Kidney glomerular epithelial cell (primary cell): Measurements from ENCODE around the gene SLC17A5.
"Not testable (repeated sequence)": the region's sequence is repeated elsewhere in the genome, so short reads cannot be mapped to it uniquely, and the experiment has no call there.

ENCODE experiments used
- DNase-seq: peaks from one replicate; lab custom pipeline; 2025; lab: John Stamatoyannopoulos, UW

SLC17A5 gene

DNA sequence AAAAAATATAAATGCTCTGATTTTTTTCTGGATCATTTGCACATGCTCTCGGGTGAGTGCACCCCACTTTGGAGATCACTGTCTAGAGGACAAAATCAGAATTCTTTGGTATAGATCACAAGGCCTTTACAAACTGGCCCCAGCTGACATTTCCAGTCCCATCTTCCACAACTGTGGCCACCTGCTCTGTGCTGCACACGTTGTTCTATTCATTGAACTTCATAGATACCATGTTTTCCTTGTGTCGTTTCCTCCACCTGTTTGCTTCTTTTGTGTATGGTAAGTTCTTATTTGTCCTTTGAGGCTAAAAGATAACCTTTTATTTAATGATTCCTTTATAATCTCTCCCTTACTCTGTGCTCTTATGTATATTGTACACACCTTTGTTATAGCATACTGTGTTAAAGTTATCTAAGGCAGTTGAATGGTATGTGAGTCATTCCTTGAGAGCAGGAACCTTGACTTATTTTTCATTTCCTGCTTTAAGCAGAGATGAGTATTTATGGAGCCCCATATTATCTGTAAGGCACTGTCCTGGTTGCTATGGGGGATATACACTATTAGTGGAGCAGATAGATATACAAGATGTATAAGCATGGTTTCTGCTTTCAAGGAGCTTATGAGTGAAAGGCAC lies 12.0 kb upstream of the SLC17A5 start:
- DNase-seq = no peak

DNA sequence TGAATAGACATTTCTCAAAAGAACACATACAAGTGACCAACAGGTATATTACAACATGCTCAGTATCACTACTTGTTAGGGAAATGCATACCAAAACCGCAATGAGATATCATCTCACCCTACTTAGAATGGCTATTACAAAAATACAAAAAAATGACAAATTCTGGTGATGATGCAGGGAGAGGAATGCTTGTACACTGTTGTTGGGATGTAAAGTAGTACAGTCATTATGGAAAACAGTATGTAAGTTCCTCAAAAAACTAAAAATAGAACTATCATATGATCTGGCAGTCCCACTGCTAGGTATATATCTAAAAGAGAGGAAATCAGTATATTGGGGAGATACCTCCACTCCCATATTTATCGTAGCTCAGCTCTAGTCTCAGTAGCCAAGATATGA lies 10.9 kb upstream of the SLC17A5 start:
- no peak for DNase-seq

DNA sequence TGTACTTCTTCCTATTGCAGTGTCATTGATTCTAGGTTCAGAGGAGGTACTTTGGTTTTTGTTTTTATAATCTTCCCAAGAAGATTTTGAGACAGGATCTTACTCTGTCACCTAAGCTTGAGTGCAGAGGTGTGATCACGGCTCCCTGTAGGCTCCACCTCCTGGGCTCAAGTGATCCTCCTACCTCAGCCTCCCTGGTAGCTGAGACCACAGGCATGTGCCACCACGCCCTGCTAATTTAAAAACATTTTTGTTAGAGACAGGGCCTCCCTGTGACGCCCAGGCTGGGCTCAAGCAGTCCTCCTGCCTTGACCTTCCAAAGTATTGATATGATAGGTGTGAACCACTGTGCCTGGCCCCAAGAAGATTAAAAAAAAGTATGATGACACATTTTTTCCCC lies 3.4 kb upstream of the SLC17A5 start:
- no peak for DNase-seq

DNA sequence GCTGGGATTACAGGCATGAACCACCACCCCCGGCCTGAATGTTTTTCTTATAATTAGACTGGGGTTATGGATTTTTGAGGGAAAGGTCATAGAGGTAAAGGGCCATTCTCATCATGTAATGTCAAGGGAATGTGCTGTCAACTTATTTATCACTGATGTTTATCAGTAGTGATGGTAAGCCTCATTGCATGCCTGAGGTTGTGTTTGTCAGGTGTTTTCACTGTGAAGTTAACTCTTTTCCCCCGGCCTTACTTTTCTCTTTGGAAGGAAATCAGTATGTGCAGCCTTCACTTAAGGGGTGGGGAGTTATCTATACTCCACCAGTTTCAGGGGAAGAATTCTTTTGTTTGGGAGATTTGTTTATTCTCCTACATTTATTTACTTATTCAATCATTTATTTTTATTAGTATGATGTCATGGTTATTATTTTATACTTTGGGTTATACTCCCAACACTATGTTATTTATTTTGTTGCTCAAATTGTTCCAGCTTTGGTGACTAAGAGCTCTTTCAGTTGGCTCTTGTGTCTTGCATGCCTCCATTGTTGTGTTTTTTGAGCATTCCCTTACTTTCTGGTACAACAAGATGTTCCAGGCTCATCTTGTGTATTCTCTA lies 2.8 kb upstream of the SLC17A5 start:
- no peak for DNase-seq

DNA sequence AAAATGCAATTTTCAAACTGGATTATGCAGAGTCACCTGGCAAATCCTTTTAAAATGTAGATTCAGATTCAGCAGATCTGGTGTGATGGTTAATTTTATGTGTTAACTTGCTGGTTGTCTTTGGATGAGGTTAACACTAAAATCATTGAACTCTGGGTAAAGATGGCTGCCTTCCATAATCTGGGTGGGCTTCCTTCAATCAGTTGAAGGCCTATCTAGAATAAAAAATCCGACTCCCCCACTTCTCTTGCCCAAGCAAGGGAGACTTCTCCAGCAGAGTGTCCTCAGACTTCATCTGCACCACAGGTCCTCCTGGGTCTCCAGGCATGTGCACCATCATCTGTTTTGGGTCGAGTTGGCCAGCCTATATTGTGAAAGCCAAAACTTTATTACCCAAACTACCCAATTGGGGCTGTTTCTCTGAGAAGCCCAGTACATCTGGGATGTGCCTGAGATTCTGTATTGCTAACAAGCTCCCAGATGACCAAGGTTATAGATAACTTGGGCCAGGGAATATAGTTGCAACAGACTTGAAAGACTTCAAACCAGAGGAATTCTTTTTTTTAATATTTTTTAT lies 1.6 kb upstream of the SLC17A5 start:
- DNase-seq = no peak

DNA sequence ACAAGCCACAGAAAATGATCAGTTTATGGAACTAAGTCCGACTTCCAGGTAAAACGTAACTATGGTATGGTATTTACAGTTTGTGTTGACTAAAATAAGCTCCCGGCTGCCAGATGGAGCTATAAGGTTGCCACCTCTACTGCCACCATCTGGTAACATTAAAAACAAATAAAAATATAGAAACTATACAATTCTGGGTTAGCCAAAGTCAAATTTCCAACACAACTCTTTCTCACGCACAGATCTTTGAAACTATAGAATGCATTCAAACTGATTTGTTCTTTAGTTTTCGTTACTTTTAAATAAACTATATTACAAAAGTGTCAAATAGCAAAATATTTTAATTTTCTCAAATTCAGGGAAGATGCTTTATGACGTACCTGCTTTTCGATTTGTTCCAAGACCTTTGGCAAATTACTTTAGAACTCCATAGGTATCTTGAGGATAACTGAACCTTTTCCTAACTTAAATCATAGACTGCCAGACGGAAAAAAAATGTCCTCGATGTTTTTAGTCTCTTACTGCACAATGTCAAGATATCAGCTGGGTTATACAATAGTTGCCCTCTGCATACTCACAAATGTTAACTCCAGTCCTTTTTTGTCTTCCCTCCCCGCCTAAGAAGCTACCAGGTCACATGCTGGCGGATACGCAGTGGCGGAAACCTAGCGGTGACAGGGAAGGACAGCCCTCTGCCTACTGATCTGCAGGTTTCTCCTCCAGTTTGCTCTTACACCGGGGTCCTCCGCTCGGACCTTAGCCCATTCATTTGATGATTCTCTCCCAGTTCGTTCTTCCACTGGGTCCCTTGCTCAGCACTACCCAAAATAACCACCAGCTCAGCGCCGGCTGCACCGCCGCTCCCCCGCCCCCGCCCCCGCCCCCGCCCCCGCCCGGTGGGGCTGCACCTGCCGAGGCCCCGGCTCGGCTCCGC lies 888 bp downstream of the SLC17A5 start:
- DNase-seq = peak; percentile 49

DNA sequence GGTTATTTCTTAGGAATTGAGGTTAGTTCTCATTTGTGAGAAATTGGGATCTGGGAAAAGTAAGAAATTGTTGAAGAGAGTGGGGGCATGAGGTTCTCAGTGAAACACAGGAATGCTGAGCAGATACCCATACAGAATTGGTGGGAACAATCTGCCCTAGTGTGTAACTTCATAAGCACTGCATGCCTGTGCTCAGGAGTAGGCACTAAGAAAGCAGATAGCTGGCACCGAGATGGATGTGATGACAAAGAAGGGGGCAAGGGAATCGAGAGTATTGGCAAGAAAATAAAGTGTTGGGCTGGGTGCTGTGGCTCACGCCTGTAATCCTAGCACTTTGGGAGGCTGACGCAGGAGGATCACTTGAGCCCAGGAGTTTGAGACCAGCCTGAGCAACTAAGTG lies 4.0 kb downstream of the SLC17A5 start:
- no peak for DNase-seq

DNA sequence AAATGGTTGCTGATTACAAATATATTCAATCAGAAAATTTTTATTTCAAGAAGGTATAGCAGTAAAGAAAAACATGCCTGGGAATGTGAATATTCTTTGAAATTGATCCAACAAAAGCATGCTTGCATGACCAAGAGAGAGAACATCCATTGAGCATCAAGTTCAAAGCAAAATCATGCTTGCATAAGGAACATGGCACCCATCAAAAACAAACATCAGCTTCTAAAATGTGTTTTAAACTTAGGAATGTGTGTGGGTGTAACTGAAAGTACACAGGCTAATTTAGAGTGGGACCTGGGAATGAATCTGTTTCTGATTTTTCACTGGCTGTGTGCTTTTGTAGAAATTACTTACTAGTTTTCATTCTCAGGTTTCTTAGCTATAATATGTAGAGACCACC lies 5.6 kb downstream of the SLC17A5 start:
- no peak for DNase-seq

DNA sequence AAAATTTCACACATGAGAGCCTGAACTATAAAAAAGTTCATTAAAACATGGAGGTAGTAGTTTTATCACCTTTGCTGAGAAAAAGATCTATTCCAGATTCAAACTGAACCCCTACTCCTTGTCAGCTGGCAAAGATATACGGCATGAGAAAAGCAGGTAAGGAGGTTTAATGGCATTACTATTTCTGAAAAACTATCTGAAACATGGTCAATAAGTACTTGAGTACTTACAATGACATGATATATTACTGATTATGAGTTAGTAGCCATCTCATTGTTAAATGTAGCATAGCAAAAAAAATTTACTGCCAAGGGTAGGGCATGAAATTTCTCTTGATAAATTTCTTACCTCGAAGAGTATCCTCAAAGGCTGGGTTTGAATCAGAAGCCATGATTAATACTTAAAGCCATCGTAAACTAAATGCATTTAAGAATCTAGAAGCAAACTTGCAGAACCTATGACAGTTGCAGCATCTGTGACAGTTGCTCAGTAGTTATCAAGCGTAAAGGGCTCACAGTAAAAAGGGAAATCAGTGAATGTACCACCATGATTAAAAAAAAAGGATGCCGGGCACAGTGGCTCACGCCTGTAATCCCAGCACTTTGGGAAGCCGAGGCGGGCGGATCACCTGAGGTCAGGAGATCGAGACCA lies 8.7 kb downstream of the SLC17A5 start:
- DNase-seq = no peak

DNA sequence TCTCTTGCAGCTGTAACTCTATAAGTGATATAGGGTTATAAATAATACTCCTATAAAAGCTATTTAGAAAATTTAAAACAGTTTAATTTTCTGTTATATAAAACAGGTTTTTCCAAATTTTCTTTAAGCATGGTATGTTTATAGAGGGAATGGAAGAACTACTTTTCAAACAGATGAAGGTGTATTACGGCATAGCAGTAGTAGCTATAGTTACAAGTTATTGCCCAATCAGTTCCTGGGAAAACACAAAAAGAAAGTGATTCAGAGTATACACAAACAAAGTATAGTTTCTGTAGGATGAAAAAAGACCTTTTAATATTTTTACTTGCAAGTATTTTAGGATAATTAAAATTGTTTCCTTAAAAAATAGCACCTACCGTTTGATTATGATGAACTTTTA lies 9.8 kb downstream of the SLC17A5 start:
- DNase-seq = no peak

DNA sequence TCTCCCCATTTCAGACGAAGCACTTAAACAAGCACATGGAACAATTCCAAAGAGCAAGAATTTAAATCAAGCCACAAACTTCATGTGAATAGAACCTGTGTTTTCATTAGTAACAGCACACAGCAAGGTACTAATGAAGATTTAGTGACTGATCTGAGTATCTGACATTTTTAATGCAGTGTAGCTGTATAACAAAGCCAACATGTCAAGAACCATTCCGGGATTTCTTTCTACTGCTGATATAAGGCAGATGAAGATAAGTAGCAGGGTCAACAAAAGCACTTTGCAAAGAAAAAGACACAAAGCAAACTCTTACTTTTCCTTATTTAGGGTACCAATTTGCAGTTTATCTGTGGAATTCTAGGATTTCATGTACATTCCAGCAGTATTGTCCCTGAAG lies 11.3 kb downstream of the SLC17A5 start:
- no peak for DNase-seq

DNA sequence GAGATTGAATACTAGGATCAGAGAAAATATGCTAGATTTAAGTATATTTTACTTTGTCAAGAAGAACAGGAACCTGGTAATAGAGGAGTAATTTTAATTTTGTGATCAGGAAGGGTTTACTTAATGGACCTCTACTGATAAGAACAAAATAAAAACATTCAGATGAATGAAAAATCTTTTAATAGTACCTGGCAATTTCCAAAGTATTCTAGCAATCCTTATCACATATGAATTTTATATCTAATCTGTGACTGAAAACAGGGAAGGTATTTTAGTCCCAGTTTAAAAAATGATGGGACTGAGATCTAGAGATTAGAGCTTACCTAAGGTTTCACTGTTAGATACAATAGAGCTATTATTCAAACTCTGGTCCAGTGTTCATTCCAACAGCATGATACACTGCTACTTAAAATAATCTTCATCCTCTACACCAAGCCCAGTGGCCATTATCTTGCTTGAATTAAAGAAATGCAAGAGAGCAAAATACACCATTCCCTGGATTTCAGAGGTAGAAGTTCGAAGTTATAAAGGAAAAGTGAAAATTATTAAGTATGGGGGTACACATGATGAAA lies 13.5 kb downstream of the SLC17A5 start:
- DNase-seq = no peak

DNA sequence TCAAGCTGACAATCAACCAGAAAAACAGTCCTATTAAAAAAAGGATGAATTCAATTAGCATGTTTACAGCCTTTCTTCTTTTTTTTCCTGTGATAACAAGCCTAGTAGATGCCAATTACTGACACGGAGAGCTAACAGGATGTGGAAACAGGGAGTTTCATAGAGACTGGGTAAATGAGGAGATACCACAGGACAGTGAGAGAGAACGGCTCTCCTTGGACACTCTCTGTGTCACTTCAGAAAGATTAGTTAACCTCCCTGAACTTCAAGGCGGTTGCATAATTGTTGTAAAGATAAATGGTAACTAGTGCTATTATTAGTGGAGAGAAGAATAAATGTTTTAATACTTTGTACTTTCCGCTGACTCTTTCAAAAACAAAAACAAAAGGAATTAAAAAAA lies 14.8 kb downstream of the SLC17A5 start:
- DNase-seq = no peak

DNA sequence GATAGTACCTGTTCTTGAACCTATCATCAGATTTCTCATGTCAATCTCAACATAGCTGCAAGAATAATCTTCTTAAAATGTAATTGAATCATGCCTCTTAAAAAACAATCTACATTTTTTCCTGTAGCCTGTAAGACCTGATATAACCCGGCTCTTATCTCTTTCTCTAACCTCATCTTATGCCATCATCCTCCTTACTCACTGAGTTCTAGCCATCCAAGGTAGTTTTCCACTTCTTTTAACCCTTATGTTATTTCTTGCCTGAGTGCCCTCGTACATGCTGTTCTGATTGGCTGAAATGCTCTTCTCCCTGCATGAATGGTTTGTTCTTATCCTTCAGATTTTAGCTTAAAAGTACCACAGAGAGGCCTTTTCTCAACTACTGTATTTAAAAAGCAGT lies 16.4 kb downstream of the SLC17A5 start:
- no peak for DNase-seq

DNA sequence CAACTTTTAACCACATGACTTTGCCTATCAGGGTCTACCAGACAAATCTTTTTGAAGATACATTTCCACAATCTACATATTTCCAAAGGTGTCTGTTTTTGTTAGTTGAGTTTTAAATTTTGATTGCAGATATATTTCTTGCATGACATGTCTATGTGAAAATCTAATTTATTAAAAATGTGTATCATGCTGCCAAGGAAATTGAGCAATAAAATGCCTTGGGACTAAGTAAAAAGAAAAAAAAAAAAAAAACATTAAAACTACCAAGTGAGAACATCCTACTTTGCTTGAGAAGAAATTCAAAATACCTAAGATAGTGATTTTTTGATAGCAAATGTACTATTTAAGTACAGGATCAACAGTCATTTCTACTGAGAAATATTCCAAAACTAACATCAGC lies 17.7 kb downstream of the SLC17A5 start:
- no peak for DNase-seq

DNA sequence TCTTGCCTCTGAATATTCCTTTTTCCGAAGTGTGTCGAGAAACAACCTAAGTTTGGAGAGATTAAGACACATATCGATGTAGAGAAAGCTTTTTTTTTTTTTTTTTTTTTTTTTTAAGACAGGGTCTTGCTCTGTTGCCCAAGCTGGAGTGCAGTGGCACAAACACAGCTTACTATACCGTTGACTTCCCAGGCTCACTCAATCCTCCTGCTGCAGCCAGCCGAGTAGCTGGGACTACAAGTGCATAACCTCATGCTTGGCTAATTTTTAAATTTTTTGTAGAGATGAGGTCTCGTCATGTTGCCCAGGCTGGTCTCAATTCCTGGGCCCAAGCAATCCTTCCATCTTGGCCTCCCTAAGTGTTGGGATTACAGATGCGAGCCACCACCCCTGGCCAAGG lies 21.4 kb downstream of the SLC17A5 start:
- DNase-seq = no peak

DNA sequence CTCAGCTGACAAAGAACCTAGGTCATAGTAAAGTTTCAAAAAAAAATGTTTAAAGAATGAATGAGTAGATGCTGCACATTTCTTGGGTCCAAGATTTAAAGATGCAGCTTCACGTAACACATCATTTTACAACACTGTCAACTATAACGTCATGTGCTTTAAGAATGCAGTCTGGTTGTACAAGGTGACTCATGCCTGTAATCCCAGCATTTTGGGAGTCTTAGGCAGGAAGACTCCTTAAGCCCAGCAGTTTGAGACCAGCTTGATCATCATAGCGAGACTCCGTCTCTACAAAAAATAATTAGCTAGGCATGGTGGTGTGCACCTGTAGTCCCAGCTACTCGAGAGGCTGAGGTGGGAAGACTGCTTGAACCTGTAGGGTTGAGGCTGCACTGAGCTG lies 21.9 kb downstream of the SLC17A5 start:
- no peak for DNase-seq

DNA sequence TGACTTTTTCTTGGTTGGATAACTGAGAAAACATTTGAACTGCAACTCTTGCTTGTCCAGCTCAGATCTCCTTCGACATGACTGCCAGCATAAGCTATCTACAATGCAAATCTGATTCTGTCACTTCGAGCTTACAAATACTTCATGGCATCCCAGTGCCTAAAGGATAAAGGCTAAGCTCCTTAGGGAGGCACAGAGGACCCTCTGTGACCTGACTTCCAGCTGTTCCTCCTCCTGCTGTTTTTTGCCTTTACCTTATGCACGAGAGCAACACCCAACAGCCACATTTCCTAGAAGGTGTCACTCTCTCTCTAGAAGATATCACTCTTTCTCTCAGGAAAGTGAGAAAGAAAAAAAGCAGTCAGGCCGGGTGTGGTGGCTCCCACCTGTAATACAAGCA lies 23.4 kb downstream of the SLC17A5 start:
- DNase-seq = no peak

DNA sequence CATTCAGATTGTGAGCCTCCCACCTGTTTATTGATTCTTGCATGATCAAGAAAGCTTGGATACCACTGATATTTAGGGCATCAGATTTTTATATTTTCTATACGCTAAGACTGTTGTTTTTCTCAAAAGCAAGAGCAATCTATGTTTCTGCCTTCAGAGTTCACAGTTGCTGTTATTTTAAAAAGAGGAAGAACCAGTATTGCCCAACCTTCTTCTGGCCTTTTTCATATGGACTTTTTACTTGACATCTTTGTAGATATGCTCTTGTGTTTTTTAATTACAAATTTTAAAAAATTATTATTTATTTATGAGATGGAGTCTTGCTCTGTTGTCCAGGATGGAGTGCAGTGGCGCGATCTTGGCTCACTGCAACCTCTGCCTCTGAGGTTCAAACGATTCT lies 28.9 kb downstream of the SLC17A5 start:
- DNase-seq = no peak

DNA sequence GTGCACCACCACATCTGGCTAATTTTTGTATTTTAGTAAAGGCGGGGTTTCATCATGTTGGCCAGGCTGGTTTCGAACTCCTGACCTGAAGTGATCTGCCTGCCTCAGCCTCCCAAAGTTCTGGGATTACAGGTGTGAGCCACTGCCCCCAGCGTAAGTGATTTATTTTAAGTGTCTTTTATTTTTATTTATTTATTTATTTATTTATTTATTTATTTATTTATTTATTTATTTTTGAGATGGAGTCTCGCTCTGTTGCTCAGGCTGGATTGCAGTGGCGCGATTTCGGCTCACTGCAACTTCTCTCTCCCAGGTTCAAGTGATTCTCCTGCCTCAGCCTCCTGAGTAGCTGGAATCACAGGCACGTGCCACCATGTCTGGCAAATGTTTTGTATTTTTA lies 30.3 kb downstream of the SLC17A5 start:
- not testable (repeated sequence) for DNase-seq

DNA sequence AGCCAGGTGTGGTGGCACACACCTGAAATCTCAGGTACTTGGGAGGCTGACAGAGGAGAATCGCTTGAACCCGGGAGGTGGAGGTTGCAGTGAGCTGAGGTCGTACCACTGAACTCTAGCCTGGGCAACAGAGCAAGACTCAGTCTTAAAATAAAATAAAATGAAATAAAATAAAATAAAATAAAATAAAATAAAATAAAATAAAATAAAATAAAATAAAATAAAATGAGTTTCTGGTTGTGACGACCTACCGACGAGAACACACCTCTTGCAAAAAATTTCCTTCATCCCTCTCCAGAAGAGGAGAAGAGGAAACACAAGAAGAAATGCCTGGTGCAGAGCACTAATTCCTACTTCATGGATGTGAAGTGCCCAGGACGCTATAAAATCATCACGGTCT lies 35.7 kb downstream of the SLC17A5 start:
- DNase-seq = not testable (repeated sequence)

DNA sequence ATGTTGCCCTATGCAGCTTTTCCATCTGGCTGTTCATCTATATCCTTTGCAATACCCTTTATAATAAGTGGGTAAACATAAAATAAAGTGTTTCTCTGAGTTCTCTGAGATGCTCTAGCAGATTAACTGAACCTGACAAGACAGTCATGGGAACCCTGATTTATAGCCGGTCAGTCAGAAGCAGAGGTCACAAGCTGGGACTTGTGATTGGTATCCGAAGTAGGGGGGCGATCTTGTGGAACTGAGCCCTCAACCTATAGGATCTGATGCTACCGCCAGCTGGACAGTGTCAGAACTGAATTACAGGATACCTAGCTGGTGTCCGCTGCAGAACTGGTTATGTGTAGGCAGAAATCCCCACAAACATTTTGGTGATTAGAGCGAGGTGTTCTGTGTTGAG lies 39.0 kb downstream of the SLC17A5 start:
- no peak for DNase-seq
